Duodenal mucosa (tissue), 2 donors: ENCODE data around the gene RELCH.

Experiments used
- H3K27ac ChIP-seq: one replicate; pipeline ENCODE4 v1.7.0; 2013; ENCODE audit warnings: low read depth, low read length
- H3K27me3 ChIP-seq, 2 donors: one replicate each; pipeline ENCODE4 v1.7.0; 2013; ENCODE audit warnings: low read length in 2 of 2, control low read depth in 1 of 2; ENCODE audit not compliant: insufficient read depth in 2 of 2, control insufficient read depth in 1 of 2
- H3K36me3 ChIP-seq, 2 donors: one replicate each; pipeline ENCODE4 v1.7.0; 2013; ENCODE audit warnings: low read length in 2 of 2, control low read depth in 1 of 2; ENCODE audit not compliant: insufficient read depth in 2 of 2, control insufficient read depth in 1 of 2
- H3K4me1 ChIP-seq, 2 donors: one replicate each; pipeline ENCODE4 v1.7.0; 2013; ENCODE audit warnings: low read length in 2 of 2, control low read depth in 1 of 2; ENCODE audit not compliant: insufficient read depth in 2 of 2, control insufficient read depth in 1 of 2
- H3K4me3 ChIP-seq, 2 donors: one replicate each; pipeline ENCODE4 v1.7.0; 2013; ENCODE audit warnings: low read length in 2 of 2, low read depth in 1 of 2
- H3K9ac ChIP-seq, 2 donors: one replicate each; pipeline ENCODE4 v1.7.0; 2013; ENCODE audit warnings: low read length in 2 of 2, low read depth in 1 of 2
- H3K9me3 ChIP-seq, 2 donors: one replicate each; pipeline ENCODE4 v1.7.0; 2013; ENCODE audit warnings: low read length in 2 of 2, control low read depth in 1 of 2; ENCODE audit not compliant: control insufficient read depth in 1 of 2

RELCH gene, protein sequence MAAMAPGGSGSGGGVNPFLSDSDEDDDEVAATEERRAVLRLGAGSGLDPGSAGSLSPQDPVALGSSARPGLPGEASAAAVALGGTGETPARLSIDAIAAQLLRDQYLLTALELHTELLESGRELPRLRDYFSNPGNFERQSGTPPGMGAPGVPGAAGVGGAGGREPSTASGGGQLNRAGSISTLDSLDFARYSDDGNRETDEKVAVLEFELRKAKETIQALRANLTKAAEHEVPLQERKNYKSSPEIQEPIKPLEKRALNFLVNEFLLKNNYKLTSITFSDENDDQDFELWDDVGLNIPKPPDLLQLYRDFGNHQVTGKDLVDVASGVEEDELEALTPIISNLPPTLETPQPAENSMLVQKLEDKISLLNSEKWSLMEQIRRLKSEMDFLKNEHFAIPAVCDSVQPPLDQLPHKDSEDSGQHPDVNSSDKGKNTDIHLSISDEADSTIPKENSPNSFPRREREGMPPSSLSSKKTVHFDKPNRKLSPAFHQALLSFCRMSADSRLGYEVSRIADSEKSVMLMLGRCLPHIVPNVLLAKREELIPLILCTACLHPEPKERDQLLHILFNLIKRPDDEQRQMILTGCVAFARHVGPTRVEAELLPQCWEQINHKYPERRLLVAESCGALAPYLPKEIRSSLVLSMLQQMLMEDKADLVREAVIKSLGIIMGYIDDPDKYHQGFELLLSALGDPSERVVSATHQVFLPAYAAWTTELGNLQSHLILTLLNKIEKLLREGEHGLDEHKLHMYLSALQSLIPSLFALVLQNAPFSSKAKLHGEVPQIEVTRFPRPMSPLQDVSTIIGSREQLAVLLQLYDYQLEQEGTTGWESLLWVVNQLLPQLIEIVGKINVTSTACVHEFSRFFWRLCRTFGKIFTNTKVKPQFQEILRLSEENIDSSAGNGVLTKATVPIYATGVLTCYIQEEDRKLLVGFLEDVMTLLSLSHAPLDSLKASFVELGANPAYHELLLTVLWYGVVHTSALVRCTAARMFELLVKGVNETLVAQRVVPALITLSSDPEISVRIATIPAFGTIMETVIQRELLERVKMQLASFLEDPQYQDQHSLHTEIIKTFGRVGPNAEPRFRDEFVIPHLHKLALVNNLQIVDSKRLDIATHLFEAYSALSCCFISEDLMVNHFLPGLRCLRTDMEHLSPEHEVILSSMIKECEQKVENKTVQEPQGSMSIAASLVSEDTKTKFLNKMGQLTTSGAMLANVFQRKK

DNA sequence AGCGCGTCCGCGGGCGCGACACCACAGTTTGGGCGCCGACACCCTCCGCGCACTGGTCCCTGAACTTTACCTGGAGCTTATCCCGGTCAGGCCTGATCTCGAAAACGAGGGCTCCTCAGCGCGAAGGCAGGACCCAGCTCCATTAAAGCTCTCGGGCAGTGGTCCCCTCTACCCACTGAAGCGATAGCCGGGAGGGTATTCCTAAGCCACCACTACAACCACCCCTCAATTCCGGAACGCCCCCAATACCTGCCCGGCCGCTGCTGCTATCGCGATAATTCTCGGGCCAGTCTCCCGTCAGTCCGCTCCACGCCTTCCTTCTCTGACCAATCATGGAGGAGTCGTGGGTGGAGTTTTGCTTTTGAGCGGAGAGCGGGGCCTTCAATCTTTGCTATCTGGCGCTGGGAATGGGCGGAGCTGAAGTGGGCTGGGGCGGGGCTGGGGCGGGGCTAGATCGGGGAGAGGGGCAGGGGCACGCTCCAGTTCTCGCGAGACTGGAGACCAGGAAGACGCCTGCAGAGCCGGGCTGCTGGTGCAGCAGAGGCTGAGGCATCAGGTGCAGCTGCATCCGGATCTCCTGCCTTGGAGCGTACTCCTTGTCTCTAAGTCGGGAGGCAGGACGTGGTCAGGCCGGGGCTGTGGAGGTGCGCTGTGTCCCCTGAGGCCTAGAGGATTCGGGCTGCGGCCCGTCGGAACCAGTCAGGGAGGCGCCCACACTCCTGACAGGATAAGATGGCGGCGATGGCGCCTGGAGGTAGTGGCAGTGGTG is at the start of gene RELCH, which contains the start of gene PIGN:
TSS of gene RELCH (plus strand) at position 482 of the 769 bp plus-strand sequence. CDS start at position 733, 251 bp downstream.
TSS of gene PIGN (minus strand) at position 283 of the 769 bp plus-strand sequence. CDS start 25,703 bp downstream, outside the sequence.
- Histone ChIP-seq H3K27me3 (no peaks in the 10 kb centered on the region), H3K9ac (peak within 1 kb of the TSS; percentile 80 to 98), H3K4me1 (peaks cover 25 to 27% of the 10 kb centered on the region in 2 donors), H3K4me3 (peak within 1 kb of the TSS; percentile 84 to 93), H3K27ac (peak within 1 kb of the TSS; percentile 57), H3K9me3 (no peaks in the 10 kb centered on the region), H3K36me3 (peaks cover 0 to 3% of the 10 kb centered on the region in 2 donors)

DNA sequence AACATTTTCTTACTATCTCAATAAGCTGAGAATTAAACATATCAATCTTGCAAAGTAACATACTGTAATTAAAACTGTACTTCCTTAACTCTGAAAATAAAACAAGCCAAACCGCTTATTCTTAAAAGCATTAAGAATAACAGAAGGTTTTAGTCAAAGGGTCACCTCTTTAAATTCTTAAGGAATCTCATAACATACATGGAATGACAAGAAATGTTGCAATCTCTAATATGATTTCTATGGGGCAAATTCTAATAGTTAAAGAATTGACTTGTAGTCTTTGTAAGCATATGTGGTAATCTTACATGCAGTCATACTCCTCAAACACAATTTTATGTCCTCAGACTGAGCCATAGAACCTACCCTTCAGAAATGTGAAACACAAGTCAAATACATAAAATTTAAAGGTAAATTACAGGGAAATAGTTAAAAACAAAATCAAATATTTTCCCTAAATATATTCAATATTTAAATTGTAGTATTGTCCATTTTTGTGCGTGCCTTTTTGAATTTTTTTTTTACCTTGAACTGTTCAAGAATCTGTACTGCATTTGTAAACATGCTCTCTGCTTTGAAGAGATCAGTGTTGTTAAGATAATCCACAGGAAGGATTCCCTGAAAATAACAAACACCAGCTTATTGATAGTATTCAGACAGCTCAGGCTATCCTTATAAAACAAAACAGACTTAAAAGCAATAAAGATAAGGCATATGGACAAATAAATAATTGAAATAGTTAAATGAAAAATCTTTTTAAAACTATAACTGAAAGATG is 48.4 kb upstream of the RELCH start:
- no peak overlapping the region for H3K9ac ChIP-seq
- no peaks in the 10 kb centered on the region for H3K27me3 ChIP-seq
- H3K36me3 ChIP-seq: peaks cover 17 to 29% of the 10 kb centered on the region in 2 donors
- H3K4me3 ChIP-seq: no peak overlapping the region
- H3K9me3 ChIP-seq: no peaks in the 10 kb centered on the region
- no peak overlapping the region for H3K27ac ChIP-seq
- no peaks in the 10 kb centered on the region for H3K4me1 ChIP-seq

DNA sequence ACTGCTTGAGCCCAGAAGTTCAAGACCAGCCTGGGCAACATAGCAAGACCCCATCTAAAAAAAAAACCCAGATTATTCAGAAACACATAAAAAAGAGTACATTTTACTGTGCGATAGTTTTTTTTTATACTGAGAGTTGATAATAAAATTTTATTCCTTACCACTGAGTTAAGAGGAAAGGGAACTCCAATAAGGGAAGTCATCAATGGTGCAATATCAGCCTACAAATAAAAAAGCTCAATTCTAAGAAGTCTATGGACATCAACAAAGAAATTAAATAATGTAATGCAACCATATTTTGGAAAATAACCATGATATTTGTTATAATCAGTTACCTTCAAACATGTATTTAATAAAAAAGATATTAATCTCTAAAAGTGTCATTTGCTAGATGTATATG is 46.8 kb upstream of the RELCH start:
- Histone ChIP-seq H3K27me3 (no peaks in the 10 kb centered on the region), H3K4me1 (no peaks in the 10 kb centered on the region), H3K4me3 (no peak overlapping the region), H3K36me3 (peaks cover 18 to 31% of the 10 kb centered on the region in 2 donors), H3K9me3 (no peaks in the 10 kb centered on the region), H3K27ac (no peak overlapping the region), H3K9ac (no peak overlapping the region)

DNA sequence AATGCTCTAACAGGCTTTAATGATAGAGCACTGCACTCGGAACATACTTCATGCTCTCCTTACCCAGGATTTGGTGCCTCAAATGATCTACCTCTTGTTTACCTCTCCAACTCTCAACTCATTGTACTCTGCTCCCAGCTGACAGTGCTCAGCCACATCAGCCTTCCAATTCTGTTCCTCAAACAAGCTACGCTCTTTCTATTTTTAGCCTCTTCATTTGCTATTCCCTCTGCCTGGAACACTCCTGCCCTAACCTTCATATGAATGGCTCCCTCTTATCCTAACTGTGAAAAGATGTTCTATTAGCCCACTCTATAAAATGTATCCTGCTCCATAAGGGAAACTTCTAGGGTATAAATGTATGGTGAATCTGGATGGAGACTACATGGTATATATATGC is 42.7 kb upstream of the RELCH start:
- Histone ChIP-seq H3K36me3 (peaks cover 13 to 21% of the 10 kb centered on the region in 2 donors), H3K9ac (no peak overlapping the region), H3K27me3 (no peaks in the 10 kb centered on the region), H3K4me3 (no peak overlapping the region), H3K9me3 (no peaks in the 10 kb centered on the region), H3K27ac (no peak overlapping the region), H3K4me1 (no peaks in the 10 kb centered on the region)

DNA sequence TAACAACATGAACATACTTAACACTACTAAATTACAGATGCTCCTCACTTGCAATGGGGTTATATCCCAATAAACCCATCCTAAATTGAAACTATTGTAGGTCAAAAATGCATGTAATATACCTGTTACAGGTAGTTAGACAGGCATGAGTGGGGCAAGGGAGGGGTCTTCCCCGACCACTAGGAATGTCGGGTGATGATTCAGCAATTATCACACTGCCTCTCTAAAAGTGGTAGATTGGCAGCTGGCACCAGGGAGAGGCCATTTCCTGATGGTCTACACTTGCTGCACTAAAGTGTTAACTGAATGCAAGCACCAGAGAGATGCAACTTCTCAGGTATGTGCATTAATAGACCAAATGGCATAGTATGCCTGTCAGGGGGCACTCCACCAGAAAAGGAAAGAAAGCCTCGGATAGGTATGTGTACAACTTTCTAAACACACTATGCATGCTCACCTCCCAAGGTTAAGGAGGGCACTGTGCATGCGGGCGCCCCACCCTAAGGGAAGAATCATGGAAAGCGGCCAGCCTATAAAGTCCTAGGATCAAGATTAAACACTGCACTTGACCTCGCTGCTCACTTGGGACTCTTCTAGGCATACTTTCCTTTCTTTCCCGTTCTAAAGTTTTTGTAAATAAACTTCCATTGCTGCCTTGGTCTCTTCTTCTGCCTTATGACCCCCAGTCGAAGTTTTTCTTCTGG is 35.8 kb upstream of the RELCH start:
- Histone ChIP-seq H3K36me3 (peaks cover 0 to 3% of the 10 kb centered on the region in 2 donors), H3K9me3 (no peaks in the 10 kb centered on the region), H3K27ac (no peak overlapping the region), H3K27me3 (no peaks in the 10 kb centered on the region), H3K4me3 (no peak overlapping the region), H3K4me1 (peaks cover 0 to 3% of the 10 kb centered on the region in 2 donors), H3K9ac (no peak overlapping the region)

DNA sequence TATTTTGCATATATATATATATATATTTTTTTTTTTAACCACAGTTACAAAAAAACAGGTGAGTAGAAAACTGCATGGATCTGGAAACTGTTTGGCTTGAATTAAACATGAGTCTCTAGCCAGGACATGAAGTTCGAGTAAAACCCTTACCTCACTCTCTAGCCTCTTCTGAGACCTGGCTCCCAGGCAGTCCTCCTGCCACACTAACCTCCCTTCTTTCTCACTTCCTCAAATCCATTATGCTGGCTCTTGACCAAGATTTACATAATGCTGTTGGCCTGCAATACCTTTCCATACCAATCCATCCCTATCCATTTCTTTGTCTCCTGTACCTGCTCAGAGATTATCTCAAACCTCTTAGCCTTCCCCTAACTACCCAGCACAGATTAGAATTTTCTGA is 34.2 kb upstream of the RELCH start:
- no peak overlapping the region for H3K27ac ChIP-seq
- no peak overlapping the region for H3K4me3 ChIP-seq
- H3K36me3 ChIP-seq: peaks cover 0 to 3% of the 10 kb centered on the region in 2 donors
- no peaks in the 10 kb centered on the region for H3K9me3 ChIP-seq
- no peak overlapping the region for H3K9ac ChIP-seq
- H3K27me3 ChIP-seq: no peaks in the 10 kb centered on the region
- H3K4me1 ChIP-seq: peaks cover 0 to 3% of the 10 kb centered on the region in 2 donors

DNA sequence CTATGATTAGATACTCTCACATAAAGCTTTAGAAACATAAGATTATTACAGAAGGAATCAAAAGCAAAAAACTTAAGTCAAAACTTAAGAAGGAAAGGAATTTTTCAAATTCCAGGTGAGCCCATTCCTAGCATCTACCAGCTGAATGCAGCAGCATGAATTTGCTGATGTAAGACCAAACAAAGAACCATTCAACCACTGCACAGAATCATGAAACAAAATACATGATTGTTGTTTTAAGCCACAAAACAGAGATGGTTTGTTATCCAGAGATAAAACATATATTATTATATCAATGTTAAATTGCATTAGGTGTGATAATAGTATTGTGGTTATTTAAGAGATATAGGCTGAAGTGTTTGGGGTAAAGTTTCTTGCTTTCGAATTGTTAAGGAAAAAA is 29.2 kb upstream of the RELCH start:
- Histone ChIP-seq H3K4me3 (no peak overlapping the region), H3K36me3 (peaks cover 4 to 16% of the 10 kb centered on the region in 2 donors), H3K27me3 (no peaks in the 10 kb centered on the region), H3K9ac (no peak overlapping the region), H3K4me1 (no peaks in the 10 kb centered on the region), H3K27ac (no peak overlapping the region), H3K9me3 (no peaks in the 10 kb centered on the region)

DNA sequence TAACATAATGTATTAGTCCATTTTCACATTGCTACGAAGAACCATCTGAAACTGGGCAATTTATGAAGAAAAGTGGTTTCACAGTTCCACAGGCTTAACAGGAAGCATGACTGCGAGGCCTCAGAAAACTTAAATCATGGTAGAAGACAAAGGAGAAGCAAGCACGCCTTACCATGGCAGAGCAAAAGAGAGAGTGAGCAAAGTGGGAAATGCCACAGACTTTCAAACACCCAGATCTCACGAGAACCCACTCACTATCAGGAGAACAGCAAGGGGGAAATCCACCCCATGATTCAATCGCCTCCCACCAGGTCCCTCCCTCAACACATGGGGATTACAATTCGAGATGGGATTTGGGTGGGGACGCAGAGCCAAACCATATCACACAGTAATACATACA is 22.7 kb upstream of the RELCH start:
- Histone ChIP-seq H3K36me3 (peaks cover 4 to 8% of the 10 kb centered on the region in 2 donors), H3K27ac (no peak overlapping the region), H3K9ac (no peak overlapping the region), H3K9me3 (no peaks in the 10 kb centered on the region), H3K4me3 (no peak overlapping the region), H3K27me3 (no peaks in the 10 kb centered on the region), H3K4me1 (no peaks in the 10 kb centered on the region)
